Right ventricle myocardium superior (tissue), 1 donor: ENCODE results near the gene AATK. TPM values are rescaled to one million over a fixed set of nuclear protein-coding genes. Genes with fewer than 3 reads are reported as not detected.

Experiments
- ATAC-seq: fragments of 200-7000 bp; cut with Tn5 transposase; one replicate; pipeline ENCODE4 v1.9.1; 2020; ENCODE audit warnings: mild to moderate bottlenecking; ENCODE audit not compliant: poor library complexity
- DNase-seq: peaks from one replicate; pipeline ENCODE4 v3.0.0-alpha.2; 2020
- intact Hi-C: fragments of 100-400 bp; cut with DNase I; formaldehyde crosslinking; loops from one replicate; pipeline ENCODE4 v1.11.2; 2022
- total RNA-seq: library from RNA; stranded (reverse); fragmentation: NEBNext Ultra II Directional; extraction: Animal tissue kit (Norgen Biotek cat#: 25700); gene quantifications from one replicate; pipeline ENCODE4 v1.2.1, GENCODE V29; 2021
- donor health status: DM: no; HTN: yes; CAD: no; lungs with severe emphysema.

The AATK gene
- total RNA-seq, 1 donor from 2014 or later, result 5.3 TPM

- intact Hi-C loops, result no loop called here
- DNase-seq (peak; percentile 36), ATAC-seq (no peak)
These were observed 31.9 kb upstream of the AATK start for GRCh38 chr17:81197831-81198490.

GRCh38 chr17:81197409-81197795 lies 31.4 kb upstream of the AATK start:
- intact Hi-C loops, result no loop called here
- no peak for DNase-seq
- no peak for ATAC-seq

DNA sequence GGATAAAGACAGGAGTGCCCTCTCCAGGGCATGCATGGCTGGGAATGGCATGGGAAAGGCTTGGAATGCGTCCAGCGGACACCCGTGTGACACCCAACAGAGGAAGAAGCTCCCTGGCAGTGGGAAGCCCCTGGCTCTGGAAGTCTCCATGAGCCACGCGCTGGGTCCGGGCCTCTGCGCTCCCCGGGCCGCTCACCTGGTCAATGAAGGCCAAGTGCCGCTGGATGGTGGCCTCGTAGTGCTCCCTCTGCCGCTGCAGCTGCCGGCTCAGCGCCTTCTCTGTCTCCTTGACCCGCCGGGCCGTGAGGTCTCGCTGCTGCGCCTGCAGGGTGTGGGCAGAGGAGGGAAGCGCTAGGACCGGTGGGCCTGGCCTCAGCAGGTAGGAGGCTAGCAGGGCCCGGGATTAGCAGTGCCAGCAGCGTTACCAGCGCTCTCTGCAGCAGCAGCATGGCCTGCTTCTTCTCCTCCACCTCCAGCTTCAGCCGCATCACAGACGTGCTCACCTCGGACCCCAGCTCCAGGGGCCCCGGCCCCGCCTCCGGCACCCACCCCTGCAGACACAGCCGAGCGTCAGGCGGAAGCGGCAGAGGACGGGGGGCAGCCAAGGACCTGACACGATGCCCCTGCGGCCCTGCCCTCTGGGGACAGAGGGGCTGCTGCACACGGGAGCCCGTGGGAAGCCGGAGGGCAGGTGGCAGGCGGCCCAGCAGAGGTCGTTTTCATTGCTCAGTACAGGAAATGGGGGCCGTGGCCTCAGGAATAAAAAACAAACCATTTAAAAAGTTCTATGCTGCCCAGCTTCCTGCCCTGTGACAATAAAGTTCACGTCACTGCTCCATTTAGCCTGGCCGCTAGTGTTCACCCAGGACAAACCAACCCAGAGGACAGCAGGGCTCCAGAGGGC lies 30.7 kb upstream of the AATK start:
- DNase-seq, result no peak
- intact Hi-C loops, result no loop called here
- ATAC-seq, result no peak

DNA sequence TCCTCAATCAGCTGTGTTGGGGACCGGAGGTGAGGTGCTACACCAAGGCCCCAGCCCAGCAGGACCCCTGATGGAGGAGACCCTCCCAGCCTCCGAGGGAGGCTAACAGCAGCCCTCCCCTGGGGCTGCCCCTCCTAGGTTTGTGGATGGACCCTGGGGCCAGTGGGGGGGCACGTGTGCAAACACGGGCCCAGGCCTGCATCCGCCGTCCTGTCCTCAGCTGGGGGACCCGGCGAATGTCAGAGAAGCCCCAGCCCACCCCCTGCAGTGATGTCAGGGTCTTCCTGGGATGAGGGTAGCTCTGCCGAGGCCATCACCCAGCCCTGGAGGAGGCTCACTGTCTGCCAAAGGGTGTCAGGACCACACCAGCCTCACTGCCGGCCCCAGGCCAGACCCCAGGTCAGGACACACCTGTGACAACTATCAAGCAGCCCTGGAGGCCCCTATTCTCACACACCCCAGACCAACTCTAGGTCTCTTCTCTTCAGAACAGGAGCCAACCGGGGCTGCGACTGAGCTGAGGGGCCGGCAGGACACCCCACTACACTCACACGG lies 30.0 kb upstream of the AATK start:
- no peak for ATAC-seq
- intact Hi-C loops, result no loop called here
- peak; percentile 32 for DNase-seq

DNA sequence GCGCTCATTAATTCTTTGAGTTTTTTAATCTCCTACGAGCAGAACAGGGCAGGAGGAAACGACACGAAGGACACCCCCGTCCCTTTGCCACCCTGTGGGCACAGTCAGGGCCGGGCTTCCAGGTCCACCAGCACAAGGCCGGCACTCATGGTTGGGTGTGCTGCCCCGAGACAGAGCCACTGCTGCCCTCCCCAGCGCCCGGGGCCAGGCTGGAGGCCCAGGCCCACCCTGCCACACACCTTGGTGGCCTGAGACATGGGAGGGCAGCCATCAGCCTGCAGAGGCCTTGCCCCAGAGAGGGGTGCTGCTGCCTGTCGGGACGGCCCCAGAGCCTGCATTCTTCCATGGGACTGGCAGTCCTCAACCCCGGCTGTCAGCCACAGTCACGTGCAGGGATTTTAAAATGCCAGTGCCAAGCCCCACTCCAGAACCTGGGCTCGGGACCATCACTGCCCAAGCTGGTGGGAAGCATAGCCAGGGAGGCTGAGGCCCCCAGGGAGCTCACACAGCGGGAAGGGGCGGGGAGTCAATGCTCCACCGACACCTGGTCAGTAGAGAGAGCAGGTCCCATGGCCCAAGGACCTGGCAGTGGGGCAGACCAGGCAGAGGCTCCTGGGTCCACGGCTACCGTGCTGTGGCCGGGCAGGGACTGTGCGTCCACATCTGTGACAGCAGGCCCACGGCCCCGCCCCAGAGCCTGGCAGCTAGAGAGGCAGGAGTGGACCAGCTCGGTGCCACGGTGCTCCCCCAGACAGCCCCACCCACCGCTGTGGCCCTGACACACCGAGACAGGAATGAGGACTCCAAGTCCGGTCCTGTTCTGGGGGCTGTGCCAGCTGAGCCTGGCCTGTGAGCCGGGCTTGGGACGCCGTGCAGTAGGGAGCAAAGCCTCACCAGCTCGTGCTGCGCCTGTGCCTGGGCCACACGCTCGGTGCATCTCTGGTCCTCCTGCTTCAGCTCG lies 29.2 kb upstream of the AATK start:
- intact Hi-C loops, result no loop called here
- peak; percentile 88 for ATAC-seq
- DNase-seq, result peak; percentile 84

- peak; percentile 39 for DNase-seq
- no peak for ATAC-seq
These were observed 28.3 kb upstream of the AATK start for GRCh38 chr17:81194225-81194760.

GRCh38 chr17:81193470-81194224 lies 27.6 kb upstream of the AATK start:
- peak; percentile 15 for DNase-seq
- ATAC-seq, result no peak
- intact Hi-C loops, result no loop called here

More at GRCh38 chr17:81194225-81194760, 28.3 kb upstream of the AATK start:
- intact Hi-C loops, result no loop called here

DNA sequence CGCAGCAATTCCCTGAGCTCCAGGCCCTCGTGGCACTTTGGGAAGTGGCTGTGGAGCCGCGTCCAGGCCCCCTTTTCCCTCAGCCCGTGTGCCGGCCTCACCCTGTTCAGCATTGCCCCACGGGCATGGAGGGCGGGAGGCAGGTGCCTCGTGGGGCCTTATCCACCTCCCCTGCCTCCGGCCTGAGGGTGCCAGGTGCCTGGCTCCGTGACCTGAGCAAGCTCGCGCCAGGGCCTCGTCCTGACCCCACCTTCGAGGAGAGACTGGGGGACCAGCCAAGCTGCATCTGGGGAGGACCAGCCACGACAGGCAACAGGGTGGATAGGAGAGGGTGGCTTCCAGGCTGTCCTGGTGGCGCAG lies 27.0 kb upstream of the AATK start:
- intact Hi-C loops, result no loop called here
- DNase-seq (peak; percentile 28), ATAC-seq (no peak)

GRCh38 chr17:81192386-81193050 lies 26.5 kb upstream of the AATK start:
- intact Hi-C loops, result no loop called here
- DNase-seq (peak; percentile 33), ATAC-seq (no peak)

- DNase-seq (peak; percentile 22), ATAC-seq (no peak)
- intact Hi-C loops, result no loop called here
These were observed 25.6 kb upstream of the AATK start for GRCh38 chr17:81191646-81192045.

GRCh38 chr17:81191116-81191515 lies 25.1 kb upstream of the AATK start:
- DNase-seq (peak; percentile 23), ATAC-seq (no peak)
- intact Hi-C loops, result no loop called here

GRCh38 chr17:81190591-81190990 lies 24.6 kb upstream of the AATK start:
- DNase-seq (no peak), ATAC-seq (no peak)
- intact Hi-C loops, result no loop called here

DNA sequence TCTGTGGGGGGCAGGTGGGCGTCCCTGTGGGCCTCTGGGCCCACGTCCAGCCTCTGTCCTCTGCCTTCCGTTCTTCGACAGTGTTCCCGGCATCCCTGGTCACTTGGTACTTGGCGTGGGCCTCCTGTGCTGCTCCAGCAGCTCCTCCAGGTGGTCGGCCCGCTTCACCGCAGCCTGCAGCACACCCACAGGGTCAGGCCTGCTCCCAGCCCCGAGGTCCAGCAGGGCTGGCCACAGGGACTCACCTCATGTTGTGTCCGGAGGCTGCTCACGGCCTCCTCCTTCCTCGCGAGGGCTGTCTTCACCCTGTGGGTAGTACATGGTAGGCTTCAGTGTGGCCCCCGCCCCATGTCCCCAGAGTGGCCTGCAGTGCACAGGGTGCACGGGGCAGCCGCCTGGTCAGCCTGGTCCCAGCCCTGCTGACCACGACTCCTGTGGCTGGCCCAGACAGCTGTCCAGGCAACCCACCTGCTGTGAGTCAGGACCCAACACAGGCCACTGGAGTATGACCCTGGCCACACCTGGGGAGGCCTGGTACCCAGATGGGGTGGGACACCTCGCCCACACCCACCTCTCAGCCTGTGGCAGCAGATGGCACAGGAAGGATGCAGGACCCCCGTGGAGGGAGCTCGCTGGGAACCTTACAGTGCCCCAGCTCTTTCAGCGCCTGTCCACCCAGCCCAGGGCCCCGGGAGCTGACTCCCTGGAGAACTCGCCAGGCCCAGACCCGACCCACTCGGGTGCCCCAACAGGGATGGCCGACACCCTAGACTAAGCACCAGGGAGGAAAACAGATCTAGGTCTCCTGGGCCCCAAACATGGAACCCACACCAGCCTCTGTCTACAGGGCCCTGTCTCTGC lies 23.9 kb upstream of the AATK start:
- ATAC-seq (no peak), DNase-seq (no peak)
- intact Hi-C loops, result loop anchor here (5.0 kb wide), 1 partner anchor 43 kb away; no protein-coding TSS in a partner anchor

- intact Hi-C loops, result loop anchor here (5.0 kb wide), 1 partner anchor 42 kb away; no protein-coding TSS in a partner anchor
- no peak for ATAC-seq
These were observed 23.0 kb upstream of the AATK start for GRCh38 chr17:81189016-81189415.

DNA sequence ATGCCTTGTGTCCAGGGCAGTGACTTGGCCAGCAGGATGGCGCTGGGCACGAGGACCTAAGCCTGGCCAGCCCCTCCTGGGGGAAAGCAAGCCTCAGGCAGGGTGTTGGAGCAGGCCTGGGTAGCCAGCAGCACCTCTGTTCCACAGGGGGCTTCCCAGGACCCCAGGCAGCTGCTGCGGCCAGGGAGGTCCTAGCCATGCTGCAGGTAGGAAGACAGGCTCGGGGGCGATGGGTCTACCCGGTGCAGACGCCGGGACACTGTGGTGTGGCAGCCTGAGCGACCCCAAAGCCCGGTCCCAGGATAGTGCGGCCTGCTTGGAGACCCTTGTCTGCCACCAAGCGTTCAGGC lies 22.4 kb upstream of the AATK start:
- DNase-seq (no peak), ATAC-seq (no peak)
- intact Hi-C loops, result loop anchor here (5.0 kb wide), 1 partner anchor 41 kb away; no protein-coding TSS in a partner anchor

More at GRCh38 chr17:81189016-81189415, 23.0 kb upstream of the AATK start:
- no peak for DNase-seq
